ENCODE measurements around the gene CTNNAL1. TPM values are rescaled to one million over a fixed set of nuclear protein-coding genes. Genes with fewer than 3 reads are reported as not detected.

The CTNNAL1 gene
- polyA plus RNA-seq, 1 experiment: 82.7 TPM

DNA sequence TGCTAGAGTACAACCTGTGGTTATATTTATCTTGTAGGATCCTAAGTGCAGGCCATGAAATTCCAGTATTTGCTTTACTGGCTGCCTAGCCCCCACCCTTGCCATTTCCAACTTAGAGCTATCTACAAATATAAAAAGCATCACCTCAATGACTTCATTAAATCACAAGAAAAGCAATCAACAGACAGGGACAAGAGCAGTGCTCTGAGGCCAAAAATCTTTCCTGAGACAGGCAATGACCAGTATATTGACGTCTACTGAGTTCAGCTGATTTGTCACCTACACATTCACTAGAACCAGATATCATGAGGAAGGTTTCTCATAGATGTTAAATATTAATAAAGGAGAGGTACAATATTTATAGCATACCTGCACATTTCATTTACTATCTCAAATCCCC, 38.4 kb upstream of the CTNNAL1 start:
- DNase-seq (ENCODE audit: low read depth, low spot score): no peak
- Histone ChIP-seq H3K27ac (ENCODE audit: low read depth, low read length) (no peak overlapping the region), H3K4me3 (ENCODE audit: low read depth, low read length) (no peak overlapping the region), H3K9me3 (ENCODE audit: control insufficient read depth, insufficient read depth, low read length) (no peaks in the 10 kb centered on the region), H3K27me3 (ENCODE audit: control insufficient read depth, insufficient read depth, low read length) (no peaks in the 10 kb centered on the region)
- TF ChIP-seq CTCF (IDR thresholded peaks at IDR 0.05; ENCODE audit: low read depth, low read length): no peak
- POLR2A ChIA-PET: no interaction called here
- CTCF ChIA-PET: no interaction called here

DNA sequence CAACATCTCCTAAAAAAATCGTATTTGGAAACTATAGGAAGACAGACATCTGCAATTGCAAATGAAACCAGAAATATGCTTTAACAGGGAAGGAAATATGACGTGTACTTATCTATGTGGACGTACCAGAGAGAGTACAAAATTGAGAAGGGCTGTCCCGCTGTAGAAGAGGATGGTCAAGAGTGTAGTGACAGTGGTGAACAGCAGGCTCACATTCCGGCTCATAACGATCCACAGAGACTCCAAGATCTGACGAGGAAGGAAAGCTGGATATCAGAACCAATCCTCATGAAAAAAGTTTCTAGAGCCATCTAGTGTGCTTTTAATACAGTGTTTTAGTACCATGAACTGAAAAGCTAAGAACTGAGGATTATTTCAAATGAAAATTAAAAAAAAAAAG, 37.1 kb upstream of the CTNNAL1 start:
- TF ChIP-seq CTCF (IDR thresholded peaks at IDR 0.05; ENCODE audit: low read depth, low read length): no peak
- ChIA-PET POLR2A (no interaction called here), CTCF (interaction anchor here (0.6 kb wide), 1 partner anchor 1626 kb away, joined by 3 read pairs; no protein-coding TSS in a partner anchor)
- Histone ChIP-seq H3K4me3 (ENCODE audit: low read depth, low read length) (no peak overlapping the region), H3K27ac (ENCODE audit: low read depth, low read length) (no peak overlapping the region), H3K27me3 (ENCODE audit: control insufficient read depth, insufficient read depth, low read length) (no peaks in the 10 kb centered on the region), H3K9me3 (ENCODE audit: control insufficient read depth, insufficient read depth, low read length) (no peaks in the 10 kb centered on the region)
- no peak for DNase-seq (ENCODE audit: low read depth, low spot score)

GRCh38 chr9:109048822-109049221, 35.5 kb upstream of the CTNNAL1 start:
- no peak overlapping the region for H3K4me3 ChIP-seq (ENCODE audit: low read depth, low read length)
- no peaks in the 10 kb centered on the region for H3K9me3 ChIP-seq (ENCODE audit: control insufficient read depth, insufficient read depth, low read length)
- CTCF ChIA-PET: interaction anchor here (0.7 to 1.2 kb wide), 2 partner anchors 10 to 95 kb away, joined by 3 read pairs; no protein-coding TSS in a partner anchor
- POLR2A ChIA-PET: no interaction called here
- no peak for TF ChIP-seq CTCF (IDR thresholded peaks at IDR 0.05; ENCODE audit: low read depth, low read length)
- DNase-seq (ENCODE audit: low read depth, low spot score): no peak
- H3K27ac ChIP-seq (ENCODE audit: low read depth, low read length): no peak overlapping the region
- no peaks in the 10 kb centered on the region for H3K27me3 ChIP-seq (ENCODE audit: control insufficient read depth, insufficient read depth, low read length)

DNA sequence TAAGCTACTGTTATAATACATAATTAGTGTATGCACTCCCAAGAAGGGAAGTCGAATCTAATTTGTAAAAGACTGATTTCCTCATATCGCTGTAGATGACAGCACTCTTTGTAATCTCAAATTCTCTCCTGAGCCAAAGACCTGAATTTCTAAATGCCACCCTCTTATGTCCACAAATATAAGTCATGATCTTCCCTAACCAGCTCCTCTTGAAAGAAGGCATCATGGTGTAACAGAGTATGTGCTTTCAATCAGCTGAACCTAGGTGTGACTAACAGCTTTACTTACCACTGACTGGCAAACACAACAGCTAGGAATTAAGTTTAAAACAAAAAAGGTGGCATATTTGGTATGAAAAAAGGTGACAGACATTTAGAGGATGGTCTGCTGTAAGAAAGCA, 34.0 kb upstream of the CTNNAL1 start:
- POLR2A ChIA-PET: no interaction called here
- CTCF ChIA-PET: interaction anchor here (1.0 kb wide), 1 partner anchor 93 kb away, joined by 3 read pairs; no protein-coding TSS in a partner anchor

GRCh38 chr9:109046346-109046745, 33.0 kb upstream of the CTNNAL1 start:
- H3K27ac ChIP-seq (ENCODE audit: low read depth, low read length): no peak overlapping the region
- TF ChIP-seq CTCF (IDR thresholded peaks at IDR 0.05; ENCODE audit: low read depth, low read length): no peak
- ChIA-PET CTCF (no interaction called here), POLR2A (no interaction called here)
- no peaks in the 10 kb centered on the region for H3K9me3 ChIP-seq (ENCODE audit: control insufficient read depth, insufficient read depth, low read length)
- H3K4me3 ChIP-seq (ENCODE audit: low read depth, low read length): no peak overlapping the region
- no peak for DNase-seq (ENCODE audit: low read depth, low spot score)
- no peaks in the 10 kb centered on the region for H3K27me3 ChIP-seq (ENCODE audit: control insufficient read depth, insufficient read depth, low read length)

More for the DNA sequence above, 34.0 kb upstream of the CTNNAL1 start:
- Histone ChIP-seq H3K4me3 (ENCODE audit: low read depth, low read length) (no peak overlapping the region), H3K27ac (ENCODE audit: low read depth, low read length) (no peak overlapping the region), H3K9me3 (ENCODE audit: control insufficient read depth, insufficient read depth, low read length) (no peaks in the 10 kb centered on the region), H3K27me3 (ENCODE audit: control insufficient read depth, insufficient read depth, low read length) (no peaks in the 10 kb centered on the region)
- no peak for TF ChIP-seq CTCF (IDR thresholded peaks at IDR 0.05; ENCODE audit: low read depth, low read length)
- DNase-seq (ENCODE audit: low read depth, low spot score): no peak

Measured in AG04450 (cell line).